ENCODE results near the gene GOLIM4. TPM values are rescaled to one million over a fixed set of nuclear protein-coding genes. Genes with fewer than 3 reads are reported as not detected.

The GOLIM4 gene
- total RNA-seq, 2 donors from 2014 or later = 21.0 to 32.6 TPM

- DNase-seq (no peak), ATAC-seq (no peak)
- Histone ChIP-seq H3K36me3 (replicated peaks in 1 of 2; ENCODE audit: insufficient read depth in 1 of 2, low read depth in 2 of 2) (peaks cover 0 to 4% of the 10 kb centered on the region in 2 donors), H3K4me3 (no peak overlapping the region), H3K4me1 (no peaks in the 10 kb centered on the region), H3K27ac (no peak overlapping the region), H3K9me3 (no peaks in the 10 kb centered on the region), H3K27me3 (no peaks in the 10 kb centered on the region)
- no peak for TF ChIP-seq CTCF (IDR thresholded peaks at IDR 0.05)
- no peak for TF ChIP-seq POLR2A (IDR thresholded peaks at IDR 0.05)
- WGBS, 2 donors = 86 to 87% methylated on average over 2 of the region's 2 CpGs
- intact Hi-C loops (cut with DNase I) = no loop called here
These were observed 89.1 kb downstream of the GOLIM4 start for GRCh38 chr3:168006584-168006983.

GRCh38 chr3:168003911-168004310 is 91.8 kb downstream of the GOLIM4 start:
- no peak for ATAC-seq
- Histone ChIP-seq H3K36me3 (replicated peaks in 1 of 2; ENCODE audit: insufficient read depth in 1 of 2, low read depth in 2 of 2) (no peaks in the 10 kb centered on the region), H3K4me3 (no peak overlapping the region), H3K27ac (no peak overlapping the region), H3K9me3 (no peaks in the 10 kb centered on the region), H3K4me1 (no peaks in the 10 kb centered on the region), H3K27me3 (no peaks in the 10 kb centered on the region)
- no peak for DNase-seq
- intact Hi-C loops (cut with DNase I) = no loop called here
- WGBS, 2 donors = 75 to 78% methylated on average over 4 of the region's 4 CpGs
- TF ChIP-seq CTCF (IDR thresholded peaks at IDR 0.05) (no peak), POLR2A (IDR thresholded peaks at IDR 0.05) (no peak)

- H3K27ac ChIP-seq = peak overlapping the region in 1 of 4 donors; percentile 6
- TF ChIP-seq CTCF (IDR thresholded peaks at IDR 0.05) = no peak
- H3K4me3 ChIP-seq = no peak overlapping the region
- WGBS, 2 donors = 18 to 32% methylated on average over 1 of the region's 1 CpG
- DNase-seq (peak; percentile 42 to 69 (median 48)), ATAC-seq (peak; percentile 82)
- no peaks in the 10 kb centered on the region for H3K4me1 ChIP-seq
- H3K36me3 ChIP-seq (replicated peaks in 1 of 2; ENCODE audit: insufficient read depth in 1 of 2, low read depth in 2 of 2) = no peaks in the 10 kb centered on the region
- H3K9me3 ChIP-seq = no peaks in the 10 kb centered on the region
- intact Hi-C loops (cut with DNase I) = no loop called here
- no peaks in the 10 kb centered on the region for H3K27me3 ChIP-seq
These were observed 92.8 kb downstream of the GOLIM4 start for GRCh38 chr3:168002786-168003368.

GRCh38 chr3:168001244-168001643 is 94.5 kb downstream of the GOLIM4 start:
- intact Hi-C loops (cut with DNase I) = no loop called here
- no peaks in the 10 kb centered on the region for H3K9me3 ChIP-seq
- H3K4me3 ChIP-seq = no peak overlapping the region
- no peaks in the 10 kb centered on the region for H3K4me1 ChIP-seq
- H3K36me3 ChIP-seq (replicated peaks in 1 of 2; ENCODE audit: insufficient read depth in 1 of 2, low read depth in 2 of 2) = no peaks in the 10 kb centered on the region
- DNase-seq = no peak
- ATAC-seq = no peak
- 92 to 94% methylated on average over 1 of the region's 1 CpG for WGBS, 2 donors
- no peaks in the 10 kb centered on the region for H3K27me3 ChIP-seq
- no peak overlapping the region for H3K27ac ChIP-seq
- TF ChIP-seq POLR2A (IDR thresholded peaks at IDR 0.05) (no peak), CTCF (IDR thresholded peaks at IDR 0.05) (no peak)

- H3K4me1 ChIP-seq = no peaks in the 10 kb centered on the region
- H3K36me3 ChIP-seq (replicated peaks in 1 of 2; ENCODE audit: insufficient read depth in 1 of 2, low read depth in 2 of 2) = no peaks in the 10 kb centered on the region
- H3K27me3 ChIP-seq = no peaks in the 10 kb centered on the region
- DNase-seq = no peak
- intact Hi-C loops (cut with DNase I) = no loop called here
- TF ChIP-seq CTCF (IDR thresholded peaks at IDR 0.05) (no peak), POLR2A (IDR thresholded peaks at IDR 0.05) (no peak)
- no peak overlapping the region for H3K4me3 ChIP-seq
- H3K9me3 ChIP-seq = no peaks in the 10 kb centered on the region
- 87% methylated on average over 5 of the region's 5 CpGs for WGBS, 2 donors
- no peak overlapping the region for H3K27ac ChIP-seq
- no peak for ATAC-seq
These were observed 97.5 kb downstream of the GOLIM4 start for GRCh38 chr3:167998253-167998652.

Data from body of pancreas (tissue), 4 donors.